Measurements from ENCODE around the gene TCEAL3.
A peak's percentile ranks its signal among the peaks of the same experiment; 100 is the strongest.
"Not testable (repeated sequence)": the region's sequence is repeated elsewhere in the genome, so short reads cannot be mapped to it uniquely, and the experiment has no call there.

The TCEAL3 gene

GRCh38 chrX:103628386-103629317, 20.9 kb downstream of the TCEAL3 start, which contains the start of gene TCEAL1:
TCEAL1 (plus strand) TSS chrX:103628975; CDS start chrX:103629917, 942 bp downstream.
- DNase-seq = peak; percentile 6

- no peak for DNase-seq
These were observed 21.8 kb downstream of the TCEAL3 start for GRCh38 chrX:103629318-103630170.

GRCh38 chrX:103630171-103630511, 22.4 kb downstream of the TCEAL3 start:
- no peak for DNase-seq

GRCh38 chrX:103631145-103631544, 23.4 kb downstream of the TCEAL3 start:
- DNase-seq = no peak

- DNase-seq = no peak
These were observed 27.7 kb downstream of the TCEAL3 start for GRCh38 chrX:103635436-103635835.

- no peak for DNase-seq
These were observed 30.0 kb downstream of the TCEAL3 start for GRCh38 chrX:103637604-103638338.

GRCh38 chrX:103638479-103639346, 30.9 kb downstream of the TCEAL3 start:
- DNase-seq = not testable (repeated sequence)

GRCh38 chrX:103640401-103641155, 32.8 kb downstream of the TCEAL3 start:
- no peak for DNase-seq

GRCh38 chrX:103644125-103644524, 36.4 kb downstream of the TCEAL3 start:
- DNase-seq = no peak

- no peak for DNase-seq
These were observed 39.9 kb downstream of the TCEAL3 start for GRCh38 chrX:103647630-103648029.

GRCh38 chrX:103651151-103651773, 43.5 kb downstream of the TCEAL3 start:
- no peak for DNase-seq

GRCh38 chrX:103655230-103656000, 47.7 kb downstream of the TCEAL3 start:
- DNase-seq = not testable (repeated sequence)

- DNase-seq = no peak
These were observed 48.9 kb downstream of the TCEAL3 start for GRCh38 chrX:103656617-103657016.

- DNase-seq = not testable (repeated sequence)
These were observed 49.3 kb downstream of the TCEAL3 start for GRCh38 chrX:103657066-103657465.

- DNase-seq = no peak
These were observed 51.1 kb downstream of the TCEAL3 start for GRCh38 chrX:103658681-103659433.

GRCh38 chrX:103659460-103659859, 51.7 kb downstream of the TCEAL3 start:
- not testable (repeated sequence) for DNase-seq

Data from RPMI8226 (cell line).